Right cardiac atrium (tissue), 5 donors: Measurements from ENCODE around the gene SMIM38. TPM values are rescaled to one million over a fixed set of nuclear protein-coding genes. Genes with fewer than 3 reads are reported as not detected.

ENCODE experiments used
- ATAC-seq, 2 donors: fragments of 200-7000 bp; cut with Tn5 transposase; one replicate each; pipeline versions ENCODE4 v1.8.0 to v1.9.1; 2020; ENCODE audit warnings: moderate library complexity in 2 of 2, mild to moderate bottlenecking in 1 of 2
- DNase-seq, 3 donors: peaks; one replicate each; pipeline ENCODE4 v3.0.0-alpha.2; 2020
- H3K27ac ChIP-seq: one replicate; pipeline ENCODE4 v1.5.1; 2013; ENCODE audit warnings: mild to moderate bottlenecking, low read length, control low read depth, moderate library complexity
- H3K27me3 ChIP-seq: one replicate; pipeline ENCODE4 v1.6.1; 2013; ENCODE audit not compliant: control insufficient read depth, insufficient read depth
- H3K4me1 ChIP-seq: one replicate; pipeline ENCODE4 v1.6.1; 2013; ENCODE audit warnings: low read length; ENCODE audit not compliant: control insufficient read depth, insufficient read depth
- H3K4me3 ChIP-seq: one replicate; pipeline ENCODE4 v1.5.1; 2013; ENCODE audit warnings: low read length, control low read depth
- H3K9me3 ChIP-seq: one replicate; pipeline ENCODE4 v1.6.1; 2013; ENCODE audit warnings: low read length; ENCODE audit not compliant: control insufficient read depth
- WGBS: extraction: QIAGEN DNeasy Blood & Tissue Kit; methylation state at CpG from one replicate; pipeline ENCODE4 v1.1.7; 2013; 5-methylcytosine and 5-hydroxymethylcytosine counted together
- intact Hi-C, 4 donors: fragments of 100-400 bp; cut with DNase I; formaldehyde crosslinking; loops; one replicate each; pipeline versions ENCODE4 v1.11.0 to v1.14.0; 2022 to 2023
- polyA plus RNA-seq: library from polyadenylated mRNA; stranded (reverse); fragments of 200-250 nt; gene quantifications from one replicate; pipeline ENCODE4 v1.2.3, GENCODE V29; 2013
- total RNA-seq, 4 donors: library from RNA; stranded (reverse); fragmentation: NEBNext Ultra II Directional; extraction: Animal tissue kit (Norgen Biotek cat#: 25700); gene quantifications; one replicate each; pipeline ENCODE4 v1.2.1, GENCODE V29; 2021
- donor health status: healthy with polysubstance abuse.
- donor health status: DM: no; HTN: yes; CAD: no.
- donor health status: DM: no; HTN: no; CAD: no.
- donor health status: DM: no; HTN: yes; CAD: no; lungs with severe emphysema.
- donor health status: DM: yes; HTN: yes; CAD: no.

SMIM38 gene
- total and polyA plus RNA-seq, 5 donors = 0.07 to 0.56 (median 0.21) TPM; not detected in 1

DNA sequence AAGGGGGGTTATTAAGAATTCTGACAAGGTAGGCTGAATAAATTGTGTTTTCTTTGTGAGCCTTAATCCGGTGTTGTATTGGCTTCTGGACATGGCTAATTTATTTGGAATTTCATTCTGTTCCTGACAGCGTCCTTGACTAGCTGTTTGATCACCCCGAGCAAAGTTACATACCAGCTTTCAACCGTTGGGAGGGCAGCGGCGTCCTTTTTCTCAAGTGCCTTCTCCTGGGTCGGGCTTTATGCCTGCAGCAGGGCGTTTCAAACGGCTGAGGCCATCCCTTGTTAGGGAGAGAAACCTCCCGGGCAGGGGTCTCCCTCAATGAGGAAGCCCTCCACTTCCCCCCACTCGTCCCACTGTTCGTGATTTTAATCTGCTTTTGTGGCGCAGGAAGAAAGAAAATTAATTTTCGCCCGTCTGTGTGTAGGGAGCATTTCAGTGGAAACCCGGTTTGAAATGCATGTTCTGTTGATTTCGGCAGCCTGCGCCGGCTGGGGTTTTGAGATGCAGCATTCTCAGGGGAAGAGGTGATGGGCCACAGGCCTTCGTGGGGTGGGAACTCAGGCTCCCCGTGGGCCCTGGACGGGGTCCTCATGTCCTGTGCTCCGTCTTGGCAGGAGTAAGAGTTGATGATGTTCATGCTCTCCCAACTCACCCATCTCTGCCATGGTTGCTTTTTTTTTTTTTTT is 2.9 kb upstream of the SMIM38 start:
- 56% methylated on average over 23 of the region's 23 CpGs for WGBS
- no peak overlapping the region for H3K4me3 ChIP-seq
- DNase-seq = no peak

DNA sequence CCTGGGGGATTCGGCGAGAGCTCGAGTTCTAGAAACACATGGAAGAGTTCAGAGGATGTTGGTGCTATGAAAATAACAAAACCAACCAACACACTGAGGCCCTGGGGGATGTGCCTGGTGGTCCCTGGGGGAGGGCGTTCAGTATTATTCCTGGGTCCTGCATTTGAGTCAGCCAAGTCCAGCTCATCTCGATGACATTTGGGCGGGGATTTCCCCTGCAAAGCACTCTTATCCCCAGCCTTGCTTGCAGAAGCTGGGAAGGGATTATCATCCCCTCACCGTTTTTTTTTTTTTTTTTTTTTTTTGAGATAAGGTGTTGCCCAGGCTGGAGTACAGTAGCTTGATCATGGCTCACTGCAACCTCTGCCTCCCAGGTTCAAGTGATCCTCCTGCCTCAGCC is 2.1 kb upstream of the SMIM38 start:
- DNase-seq (no peak), ATAC-seq (no peak)
- Histone ChIP-seq H3K27me3 (no peaks in the 10 kb centered on the region), H3K27ac (no peak overlapping the region), H3K4me3 (no peak overlapping the region), H3K9me3 (no peaks in the 10 kb centered on the region), H3K4me1 (peaks cover 8% of the 10 kb centered on the region)
- intact Hi-C loops = no loop called here
- WGBS = 53% methylated on average over 7 of the region's 7 CpGs

More for the DNA sequence above, 2.9 kb upstream of the SMIM38 start:
- no peak overlapping the region for H3K27ac ChIP-seq
- peaks cover 4% of the 10 kb centered on the region for H3K4me1 ChIP-seq
- H3K9me3 ChIP-seq = no peaks in the 10 kb centered on the region
- intact Hi-C loops = no loop called here
- ATAC-seq = no peak
- no peaks in the 10 kb centered on the region for H3K27me3 ChIP-seq

GRCh38 chr11:69154211-69154913 is 1.4 kb upstream of the SMIM38 start:
- intact Hi-C loops = no loop called here
- H3K4me1 ChIP-seq = peaks cover 8% of the 10 kb centered on the region
- H3K9me3 ChIP-seq = no peaks in the 10 kb centered on the region
- H3K4me3 ChIP-seq = no peak overlapping the region
- no peaks in the 10 kb centered on the region for H3K27me3 ChIP-seq
- DNase-seq = no peak
- 94% methylated on average over 21 of the region's 21 CpGs for WGBS
- ATAC-seq = no peak
- H3K27ac ChIP-seq = no peak overlapping the region

- Histone ChIP-seq H3K9me3 (no peaks in the 10 kb centered on the region), H3K27ac (no peak overlapping the region), H3K4me3 (no peak overlapping the region), H3K4me1 (peaks cover 8% of the 10 kb centered on the region), H3K27me3 (no peaks in the 10 kb centered on the region)
- ATAC-seq (no peak), DNase-seq (no peak)
- intact Hi-C loops = no loop called here
- WGBS = 82% methylated on average over 10 of the region's 10 CpGs
Observed at GRCh38 chr11:69154938-69155301, 815 bp upstream of the SMIM38 start.

- ATAC-seq (no peak), DNase-seq (peak in 1 of 3 donors; percentile 64)
- Histone ChIP-seq H3K9me3 (no peaks in the 10 kb centered on the region), H3K4me1 (peaks cover 11% of the 10 kb centered on the region), H3K27ac (no peak overlapping the region), H3K27me3 (no peaks in the 10 kb centered on the region), H3K4me3 (no peak overlapping the region)
- intact Hi-C loops = no loop called here
- WGBS = 64% methylated on average over 13 of the region's 13 CpGs
Observed at GRCh38 chr11:69156235-69156639, 502 bp downstream of the SMIM38 start.

GRCh38 chr11:69156673-69157155 is 979 bp downstream of the SMIM38 start:
- H3K4me3 ChIP-seq = no peak overlapping the region
- peak; percentile 23 to 48 for ATAC-seq
- H3K27ac ChIP-seq = peak overlapping the region; percentile 46
- H3K4me1 ChIP-seq = peaks cover 11% of the 10 kb centered on the region
- WGBS = 66% methylated on average over 15 of the region's 15 CpGs
- H3K9me3 ChIP-seq = no peaks in the 10 kb centered on the region
- peak in 2 of 3 donors; percentile 53 to 64 for DNase-seq
- intact Hi-C loops = no loop called here
- H3K27me3 ChIP-seq = no peaks in the 10 kb centered on the region

GRCh38 chr11:69157156-69157821 is 1.6 kb downstream of the SMIM38 start:
- Histone ChIP-seq H3K9me3 (no peaks in the 10 kb centered on the region), H3K27ac (peak overlapping the region; percentile 46), H3K4me3 (no peak overlapping the region), H3K27me3 (no peaks in the 10 kb centered on the region), H3K4me1 (peaks cover 11% of the 10 kb centered on the region)
- DNase-seq = peak; percentile 88 to 92 (median 90)
- 14% methylated on average over 44 of the region's 44 CpGs for WGBS
- intact Hi-C loops = no loop called here
- peak; percentile 83 to 88 for ATAC-seq

GRCh38 chr11:69157822-69158231 is 2.1 kb downstream of the SMIM38 start:
- H3K4me3 ChIP-seq = no peak overlapping the region
- H3K9me3 ChIP-seq = no peaks in the 10 kb centered on the region
- ATAC-seq = peak in 1 of 2 donors; percentile 3
- DNase-seq = no peak
- WGBS = 77% methylated on average over 15 of the region's 15 CpGs
- no peaks in the 10 kb centered on the region for H3K27me3 ChIP-seq
- H3K4me1 ChIP-seq = peaks cover 11% of the 10 kb centered on the region
- intact Hi-C loops = no loop called here
- no peak overlapping the region for H3K27ac ChIP-seq

DNA sequence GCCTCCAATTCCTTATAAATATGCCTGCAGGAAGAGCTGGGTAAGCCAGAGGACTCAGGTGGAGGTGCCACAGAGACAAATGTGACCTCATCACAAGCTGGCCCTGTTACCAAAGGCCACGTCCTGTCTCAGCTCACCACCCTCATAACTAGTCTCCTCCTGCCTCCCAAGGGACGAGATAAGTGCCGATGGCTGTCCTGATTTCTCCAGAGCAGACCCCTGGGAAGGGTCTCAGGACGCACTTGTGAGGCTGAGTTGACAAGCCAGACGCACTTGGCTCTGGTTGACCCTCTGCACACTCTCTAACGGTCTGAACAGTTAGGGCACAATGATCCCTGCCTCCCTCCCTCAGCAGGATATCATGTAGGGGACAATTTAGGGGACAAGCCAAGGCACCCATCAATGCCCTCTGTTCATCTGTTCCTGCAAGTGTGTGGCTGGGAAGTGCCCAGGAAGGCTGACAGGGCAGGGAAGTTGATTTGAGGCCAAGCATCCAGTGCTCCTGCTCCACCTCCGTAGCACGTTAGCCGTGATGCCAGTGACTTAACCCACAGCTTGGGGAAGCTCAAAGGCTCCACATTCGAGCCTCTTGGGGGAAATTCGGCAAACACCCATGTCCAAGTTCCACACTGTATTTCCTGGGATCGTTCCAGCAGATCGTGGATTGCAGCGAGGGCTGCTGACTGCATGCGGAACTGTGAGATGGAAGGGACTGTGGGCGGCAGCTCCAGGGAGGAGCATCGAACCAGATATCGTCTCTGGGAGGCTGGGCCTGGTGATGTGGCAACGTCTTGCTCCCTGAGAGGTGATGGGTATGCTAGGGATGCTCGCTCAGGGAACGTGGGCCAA is 2.8 kb downstream of the SMIM38 start:
- intact Hi-C loops = no loop called here
- peak in 1 of 3 donors; percentile 47 for DNase-seq
- H3K27ac ChIP-seq = no peak overlapping the region
- H3K4me3 ChIP-seq = no peak overlapping the region
- 67% methylated on average over 21 of the region's 21 CpGs for WGBS
- H3K9me3 ChIP-seq = no peaks in the 10 kb centered on the region
- no peaks in the 10 kb centered on the region for H3K27me3 ChIP-seq
- ATAC-seq = no peak
- H3K4me1 ChIP-seq = peaks cover 11% of the 10 kb centered on the region

DNA sequence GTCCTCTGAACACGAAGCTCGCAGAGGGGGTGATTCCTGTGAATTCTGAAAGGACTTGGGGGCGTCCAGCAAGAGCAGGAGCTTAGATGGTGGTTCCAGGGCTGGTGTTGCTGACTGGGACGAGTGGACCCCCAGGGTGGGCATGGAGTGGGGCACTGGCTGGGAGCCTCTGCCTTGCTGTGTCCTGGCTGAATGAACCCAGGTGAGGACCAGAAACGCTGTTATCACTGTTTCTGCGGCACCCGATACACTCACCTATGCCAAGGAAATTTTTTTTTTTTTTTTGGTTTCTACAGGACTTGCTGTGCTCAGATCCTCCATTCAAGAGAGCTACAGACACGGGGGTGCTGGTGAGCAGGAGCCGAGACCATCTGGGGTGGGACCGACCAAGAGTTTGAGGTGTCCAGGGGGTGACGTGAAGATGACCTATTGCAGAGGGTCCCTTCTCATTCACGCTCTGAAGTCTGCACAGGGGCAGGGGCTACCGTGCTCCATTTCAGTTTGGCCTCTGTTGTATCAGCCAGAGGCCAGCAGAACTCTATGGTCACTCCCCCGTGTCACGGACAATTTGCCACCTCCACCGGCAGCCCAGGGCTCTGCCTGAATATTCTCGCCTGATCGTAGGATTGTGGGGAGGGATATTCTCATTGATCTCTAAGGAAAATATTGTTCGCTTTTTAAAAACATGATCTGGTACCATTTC is 3.6 kb downstream of the SMIM38 start:
- no peak for DNase-seq
- peaks cover 11% of the 10 kb centered on the region for H3K4me1 ChIP-seq
- H3K9me3 ChIP-seq = no peaks in the 10 kb centered on the region
- WGBS = 89% methylated on average over 19 of the region's 19 CpGs
- no peak overlapping the region for H3K27ac ChIP-seq
- no peak for ATAC-seq
- H3K4me3 ChIP-seq = no peak overlapping the region
- H3K27me3 ChIP-seq = no peaks in the 10 kb centered on the region
- intact Hi-C loops = no loop called here
